GM12878 (cell line): ENCODE results near the gene SPN. TPM values are rescaled to one million over a fixed set of nuclear protein-coding genes. Genes with fewer than 3 reads are reported as not detected.
A peak's percentile ranks its signal among the peaks of the same experiment; 100 is the strongest.

ENCODE experiments used
- BCL3 ChIP-seq: IDR thresholded peaks from 2 replicates; pipeline ENCODE4 v1.6.1; 2011; ENCODE audit warnings: borderline replicate concordance, low read depth, mild to moderate bottlenecking, moderate library complexity, low read length; ENCODE audit not compliant: insufficient read depth, poor library complexity, severe bottlenecking
- CBFB ChIP-seq: IDR thresholded peaks from 2 replicates; pipeline ENCODE4 v1.6.1; 2016; ENCODE audit warnings: antibody characterized with exemption, low read depth
- CEBPB ChIP-seq, 2 experiments: fragments of 150-350 bp in 1 of 2; IDR thresholded peaks; 2 replicates each; pipeline ENCODE4 v1.6.1; 2012 to 2014; ENCODE audit warnings: low read depth in 2 of 2, low read length in 2 of 2, borderline replicate concordance in 1 of 2, inconsistent platforms in 1 of 2
- CHD4 ChIP-seq: fragments of 200-600 bp; sonication (generic); IDR thresholded peaks from 2 replicates; pipeline ENCODE4 v1.6.1; 2016; ENCODE audit warnings: mild to moderate bottlenecking
- JUNB ChIP-seq: IDR thresholded peaks from 2 replicates; pipeline ENCODE4 v1.6.1; 2016; ENCODE audit warnings: antibody characterized with exemption, mild to moderate bottlenecking
- KAT2A ChIP-seq: conservative IDR thresholded peaks from 2 replicates; pipeline ENCODE4 v1.6.1; 2011; ENCODE audit warnings: low read depth, low read length; ENCODE audit not compliant: control insufficient read depth
- MEF2A ChIP-seq: IDR thresholded peaks from 2 replicates; pipeline ENCODE4 v1.6.1; 2011; ENCODE audit warnings: low read depth, mild to moderate bottlenecking, low read length, moderate library complexity; ENCODE audit not compliant: insufficient read depth
- MLLT1 ChIP-seq: fragments of 450-650 bp; IDR thresholded peaks from 2 replicates; pipeline ENCODE4 v1.6.1; 2016; ENCODE audit warnings: mild to moderate bottlenecking
- NBN ChIP-seq: fragments of 450-650 bp; IDR thresholded peaks from 2 replicates; pipeline ENCODE4 v1.6.1; 2016
- NKRF ChIP-seq: fragments of 450-650 bp; conservative IDR thresholded peaks from 2 replicates; pipeline ENCODE4 v1.6.1; 2017; ENCODE audit warnings: mild to moderate bottlenecking, moderate library complexity
- NRF1 ChIP-seq: conservative IDR thresholded peaks from 2 replicates; pipeline ENCODE4 v1.6.1; 2011; ENCODE audit warnings: mild to moderate bottlenecking, low read depth, low read length, improper control_type of control experiment
- RB1 ChIP-seq: fragments of 450-650 bp; formaldehyde crosslinking; IDR thresholded peaks from 2 replicates; pipeline ENCODE4 v1.6.1; 2017; ENCODE audit warnings: mild to moderate bottlenecking, borderline replicate concordance
- RELA ChIP-seq: fragments of 450-650 bp; IDR thresholded peaks from 2 replicates; pipeline ENCODE4 v1.8.0; 2014; ENCODE audit warnings: borderline replicate concordance; ENCODE audit not compliant: partially characterized antibody
- RELB ChIP-seq: fragments of 450-650 bp; IDR thresholded peaks from 2 replicates; pipeline ENCODE4 v1.6.1; 2017; ENCODE audit warnings: low read depth, mild to moderate bottlenecking, moderate library complexity
- SIN3A ChIP-seq: IDR thresholded peaks from 2 replicates; pipeline ENCODE4 v1.6.1; 2012; ENCODE audit warnings: low read depth, low read length, improper control_type of control experiment
- TCF3 ChIP-seq: IDR thresholded peaks from 2 replicates; pipeline ENCODE4 v1.6.1; 2012; ENCODE audit warnings: low read depth, mild to moderate bottlenecking, low read length, borderline replicate concordance; ENCODE audit not compliant: insufficient read depth
- YBX1 ChIP-seq: fragments of 450-650 bp; IDR thresholded peaks from 2 replicates; pipeline ENCODE4 v1.6.1; 2016; ENCODE audit warnings: antibody characterized with exemption
- ZBED1 ChIP-seq: IDR thresholded peaks from 2 replicates; pipeline ENCODE4 v1.6.1; 2016; ENCODE audit warnings: borderline replicate concordance
- ZBTB40 ChIP-seq: fragments of 450-650 bp; IDR thresholded peaks from 2 replicates; pipeline ENCODE4 v1.6.1; 2016; ENCODE audit warnings: mild to moderate bottlenecking, moderate library complexity, borderline replicate concordance
- ZNF207 ChIP-seq: fragments of 450-650 bp; IDR thresholded peaks from 2 replicates; pipeline ENCODE4 v1.6.1; 2014; ENCODE audit warnings: antibody characterized with exemption, mild to moderate bottlenecking, borderline replicate concordance
- ZNF24 ChIP-seq: fragments of 450-650 bp; IDR thresholded peaks from 2 replicates; pipeline ENCODE4 v1.6.1; 2017; ENCODE audit warnings: antibody characterized with exemption, mild to moderate bottlenecking
- polyA plus RNA-seq, 11 experiments: library from polyadenylated mRNA; depleted of rRNA in 4 of 11; unstranded in 6 of 11; stranded (reverse) in 5 of 11; fragments of >200 nt; fragmentation: Nextera tagmentation in 4 of 11; fragmentation: Illumina TruSeq in 1 of 11; extraction: Ambion mirVana in 4 of 11; extraction: Trizol in 1 of 11; gene quantifications; 1 replicate in 1 of 11; 2 replicates in 10 of 11; pipeline versions ENCODE4 v1.2.1 to v1.2.3, GENCODE V29; 2011 to 2016; ENCODE audit warnings: inconsistent platforms in 2 of 11, missing spikeins in 2 of 11, low read depth in 1 of 11
- total RNA-seq, 4 experiments: library from RNA; depleted of rRNA in 3 of 4; stranded (reverse); fragments of >200 nt in 3 of 4; fragmentation: Illumina TruSeq in 1 of 4; extraction: Trizol in 1 of 4; gene quantifications; 2 replicates each; pipeline versions ENCODE4 v1.2.1 to v1.2.3, GENCODE V29; 2013 to 2021

The SPN gene
- total and polyA plus RNA-seq, 10 of the 15 experiments (the other 5 are each of a cell fraction or from before 2014, with no cell fraction given) = 16.2 to 173 (median 92.7) TPM

- TF ChIP-seq ZBTB40 = no peak; the same call in 1 of the 2 replicates
- no peak; the same call in 1 of the 2 replicates for TF ChIP-seq CBFB
- TF ChIP-seq NBN = peak; percentile 76; the same call in 1 of the 2 replicates
- TF ChIP-seq RELA = no peak
- TF ChIP-seq CHD4 = no peak
- no peak for TF ChIP-seq JUNB
- no peak for TF ChIP-seq NRF1
- TF ChIP-seq BCL3 = peak; percentile 85
- TF ChIP-seq KAT2A = no peak
- TF ChIP-seq ZNF24 = no peak
- peak; percentile 66; the same call in 1 of the 2 replicates for TF ChIP-seq ZNF207
- TF ChIP-seq CEBPB (IDR thresholded peaks at IDR 0.05; ENCODE audit: borderline replicate concordance in 1 of 2, low read depth in 2 of 2, low read length in 2 of 2) = no peak
- 0 out of 2 replicates have a peak, but pooled peaks have one; percentile 1 for TF ChIP-seq MLLT1
- no peak for TF ChIP-seq NKRF
- TF ChIP-seq RELB = peak; percentile 52; the same call in 1 of the 2 replicates
- TF ChIP-seq RB1 = peak; percentile 62; the same call in 1 of the 2 replicates
- 0 out of 2 replicates have a peak, but pooled peaks have one; percentile 61 for TF ChIP-seq TCF3
- TF ChIP-seq YBX1 = no peak
- no peak for TF ChIP-seq SIN3A
- no peak for TF ChIP-seq ZBED1
- no peak for TF ChIP-seq MEF2A
Observed at GRCh38 chr16:29662729-29663015, 375 bp upstream of the SPN start (continued).
